Activated T-cell treated with anti-CD3 and anti-CD28 coated beads, Interleukin-2, amount 50 U/mL, for 24 hours (primary cell): Measurements from ENCODE around the gene NAA11.
"Not testable (repeated sequence)": the region's sequence is repeated elsewhere in the genome, so short reads cannot be mapped to it uniquely, and the experiment has no call there.

Source experiments
- DNase-seq: peaks from one replicate; pipeline ENCODE4 v3.0.0-alpha.2; 2020
- H3K27ac Mint-ChIP-seq: 2 replicates; pipeline ENCODE4 v1.8.0; 2020; ENCODE audit warnings: mild to moderate bottlenecking, mixed read lengths
- H3K27me3 Mint-ChIP-seq: 2 replicates; pipeline ENCODE4 v1.8.0; 2020; ENCODE audit warnings: mixed read lengths
- H3K36me3 Mint-ChIP-seq: 2 replicates; pipeline ENCODE4 v1.8.0; 2020; ENCODE audit warnings: low read depth, mixed read lengths
- H3K4me1 Mint-ChIP-seq: 2 replicates; pipeline ENCODE4 v1.8.0; 2020; ENCODE audit warnings: low read depth, mixed read lengths
- H3K4me3 Mint-ChIP-seq: 2 replicates; pipeline ENCODE4 v1.8.0; 2020; ENCODE audit warnings: mild to moderate bottlenecking, moderate library complexity, mixed read lengths
- H3K9me3 Mint-ChIP-seq: 2 replicates; pipeline ENCODE4 v1.8.0; 2020; ENCODE audit warnings: mixed read lengths

The NAA11 gene

DNA sequence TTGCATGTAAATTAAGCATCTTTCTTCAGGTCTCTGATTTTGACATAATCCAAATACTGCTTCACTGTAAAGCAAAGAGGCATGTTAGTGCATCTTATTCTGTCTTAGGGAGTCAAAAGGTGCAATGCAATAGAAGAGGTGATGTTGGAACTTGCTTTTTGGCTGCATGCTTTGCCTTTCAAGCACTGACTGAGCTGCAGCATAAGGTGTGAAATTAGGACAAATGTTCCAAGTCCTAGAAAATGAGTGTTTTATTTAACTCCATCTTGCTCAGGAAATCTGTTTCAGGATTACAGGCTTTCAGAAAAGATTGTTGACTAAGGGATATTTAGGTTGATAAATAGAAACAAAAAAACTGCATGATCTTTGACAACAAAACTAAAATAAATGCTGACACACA, 30.8 kb downstream of the NAA11 start:
- Mint-ChIP-seq H3K27me3 (peaks cover under 1% of the 10 kb centered on the region), H3K27ac (no peak overlapping the region)
- no peak for DNase-seq

DNA sequence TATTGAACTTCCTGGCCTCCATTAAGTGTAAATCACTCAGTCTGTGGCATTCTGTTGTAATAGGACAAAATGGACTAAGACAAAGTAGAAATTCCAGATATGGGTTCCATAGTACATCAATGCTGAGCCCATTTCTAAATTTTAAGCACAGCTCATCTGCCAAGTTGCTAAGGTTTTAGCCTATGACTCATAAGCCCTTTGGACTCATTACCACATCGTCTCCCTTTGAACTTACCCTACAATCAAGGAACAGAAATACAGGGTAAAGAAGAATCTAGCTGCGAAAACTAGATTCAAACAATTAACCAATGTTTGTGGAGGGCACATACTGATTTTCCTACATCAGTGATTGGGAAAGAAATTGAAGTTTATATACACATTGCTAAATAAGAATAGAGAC, 31.8 kb downstream of the NAA11 start:
- H3K27me3 Mint-ChIP-seq: peaks cover 5% of the 10 kb centered on the region
- no peak for DNase-seq
- H3K4me3 Mint-ChIP-seq: no peak overlapping the region
- no peak overlapping the region for H3K27ac Mint-ChIP-seq
- no peaks in the 10 kb centered on the region for H3K4me1 Mint-ChIP-seq
- H3K36me3 Mint-ChIP-seq: no peaks in the 10 kb centered on the region
- no peaks in the 10 kb centered on the region for H3K9me3 Mint-ChIP-seq

More for the DNA sequence above, 30.8 kb downstream of the NAA11 start:
- Mint-ChIP-seq H3K4me1 (no peaks in the 10 kb centered on the region), H3K9me3 (no peaks in the 10 kb centered on the region), H3K4me3 (no peak overlapping the region), H3K36me3 (no peaks in the 10 kb centered on the region)

DNA sequence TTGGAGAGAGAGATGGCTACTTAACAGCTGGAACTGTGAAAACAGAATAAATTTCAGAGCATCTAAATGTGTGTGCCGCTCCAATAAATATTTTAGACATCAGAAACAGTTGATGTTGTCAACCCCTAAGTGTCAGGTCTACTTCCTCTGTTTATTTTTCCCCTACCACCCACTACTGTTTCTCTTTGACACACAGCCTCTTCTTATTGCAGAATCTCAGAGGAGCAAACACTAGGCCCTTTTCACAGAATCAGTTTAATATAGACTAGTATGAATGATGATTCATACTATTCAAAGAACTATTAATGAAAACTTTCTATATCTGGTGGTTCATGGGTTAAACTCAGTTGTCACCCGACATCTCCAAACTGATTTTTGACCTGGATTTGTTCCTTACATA, 33.9 kb downstream of the NAA11 start:
- Mint-ChIP-seq H3K4me3 (no peak overlapping the region), H3K9me3 (no peaks in the 10 kb centered on the region), H3K4me1 (no peaks in the 10 kb centered on the region), H3K36me3 (no peaks in the 10 kb centered on the region), H3K27me3 (peaks cover 6% of the 10 kb centered on the region), H3K27ac (no peak overlapping the region)
- no peak for DNase-seq

DNA sequence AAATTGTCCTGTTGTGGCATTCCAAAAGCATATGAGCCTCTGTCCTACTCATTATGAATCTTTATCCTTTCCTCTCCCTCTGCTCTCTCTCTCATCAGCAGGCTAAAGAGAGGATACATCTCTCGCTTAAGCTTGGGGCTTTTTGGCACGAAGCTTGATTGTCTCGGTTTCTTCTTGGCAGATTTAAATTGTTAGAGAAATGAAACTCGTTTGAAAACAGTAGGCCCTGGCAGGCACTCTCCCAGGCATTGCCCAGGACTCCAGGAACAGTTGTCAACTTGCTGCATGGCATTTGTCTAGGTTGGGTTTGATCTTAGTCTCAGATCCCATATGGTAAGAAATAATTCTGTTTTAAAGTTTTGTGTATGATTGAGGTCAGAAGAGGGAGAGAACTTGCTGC, 35.5 kb downstream of the NAA11 start:
- peaks cover 6% of the 10 kb centered on the region for H3K27me3 Mint-ChIP-seq
- no peak overlapping the region for H3K27ac Mint-ChIP-seq
- H3K4me3 Mint-ChIP-seq: no peak overlapping the region
- no peaks in the 10 kb centered on the region for H3K4me1 Mint-ChIP-seq
- no peaks in the 10 kb centered on the region for H3K9me3 Mint-ChIP-seq
- no peaks in the 10 kb centered on the region for H3K36me3 Mint-ChIP-seq
- DNase-seq: no peak

DNA sequence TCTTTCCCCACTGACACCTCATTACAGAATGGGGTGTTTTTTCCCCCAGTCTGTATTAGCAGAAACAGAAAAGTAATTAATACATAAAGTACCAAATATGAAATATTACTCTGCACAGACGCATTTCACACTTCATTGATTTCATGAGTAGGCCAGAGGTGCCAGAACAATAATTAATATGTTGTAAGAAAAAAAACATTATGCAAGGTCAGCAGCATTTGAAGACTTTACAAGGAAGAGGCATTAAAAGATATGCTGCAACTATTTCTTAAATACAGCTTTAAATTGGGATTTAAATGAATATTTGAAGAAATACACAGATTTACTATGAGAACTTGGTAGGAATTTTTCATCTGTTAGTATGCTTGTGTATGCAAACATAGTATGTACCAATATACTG, 37.7 kb downstream of the NAA11 start:
- H3K4me3 Mint-ChIP-seq: no peak overlapping the region
- no peaks in the 10 kb centered on the region for H3K4me1 Mint-ChIP-seq
- no peak overlapping the region for H3K27ac Mint-ChIP-seq
- H3K9me3 Mint-ChIP-seq: no peaks in the 10 kb centered on the region
- DNase-seq: no peak
- no peaks in the 10 kb centered on the region for H3K36me3 Mint-ChIP-seq
- peaks cover 6% of the 10 kb centered on the region for H3K27me3 Mint-ChIP-seq

DNA sequence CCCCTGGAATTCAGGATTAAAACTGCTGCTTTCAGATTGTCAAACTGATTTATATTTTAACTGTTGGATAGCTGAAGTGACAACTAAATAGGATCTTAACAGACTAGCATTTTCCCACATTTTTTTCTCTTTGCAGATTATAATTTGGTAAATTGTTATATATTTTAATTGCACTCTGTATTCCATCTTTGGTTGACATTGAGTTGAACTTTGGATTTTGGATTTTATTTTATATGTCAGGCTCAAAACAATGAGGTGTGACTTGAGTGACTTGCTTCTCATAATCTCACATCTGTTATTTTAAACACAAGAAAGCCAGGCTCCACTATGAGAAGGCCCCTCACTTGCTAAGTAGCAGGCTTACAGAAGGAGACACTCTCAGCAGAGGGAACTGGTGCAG, 38.1 kb downstream of the NAA11 start:
- Mint-ChIP-seq H3K9me3 (no peaks in the 10 kb centered on the region), H3K4me1 (no peaks in the 10 kb centered on the region), H3K4me3 (no peak overlapping the region), H3K27me3 (peaks cover 6% of the 10 kb centered on the region), H3K27ac (no peak overlapping the region), H3K36me3 (no peaks in the 10 kb centered on the region)
- DNase-seq: no peak

DNA sequence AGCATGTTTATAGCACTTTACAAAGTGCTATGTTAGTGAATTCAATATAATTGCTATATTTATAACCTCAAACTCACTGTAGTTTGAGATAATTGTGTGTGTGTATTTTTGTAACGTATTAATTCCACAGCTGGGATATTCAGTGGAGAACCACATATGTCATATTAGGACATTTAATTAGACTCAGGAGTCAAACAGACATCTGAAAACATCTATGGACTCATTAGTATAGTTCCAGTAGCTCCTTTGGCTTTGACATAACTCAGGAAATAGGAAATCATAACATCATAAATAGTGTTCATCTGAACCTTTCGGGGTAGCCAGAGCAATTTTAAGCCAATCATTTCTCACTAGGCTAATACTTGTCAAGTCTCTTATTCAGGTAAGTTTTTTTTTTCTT, 38.8 kb downstream of the NAA11 start:
- H3K36me3 Mint-ChIP-seq: no peaks in the 10 kb centered on the region
- no peak overlapping the region for H3K27ac Mint-ChIP-seq
- H3K4me1 Mint-ChIP-seq: no peaks in the 10 kb centered on the region
- H3K27me3 Mint-ChIP-seq: peaks cover 6% of the 10 kb centered on the region
- H3K9me3 Mint-ChIP-seq: no peaks in the 10 kb centered on the region
- DNase-seq: no peak
- no peak overlapping the region for H3K4me3 Mint-ChIP-seq

DNA sequence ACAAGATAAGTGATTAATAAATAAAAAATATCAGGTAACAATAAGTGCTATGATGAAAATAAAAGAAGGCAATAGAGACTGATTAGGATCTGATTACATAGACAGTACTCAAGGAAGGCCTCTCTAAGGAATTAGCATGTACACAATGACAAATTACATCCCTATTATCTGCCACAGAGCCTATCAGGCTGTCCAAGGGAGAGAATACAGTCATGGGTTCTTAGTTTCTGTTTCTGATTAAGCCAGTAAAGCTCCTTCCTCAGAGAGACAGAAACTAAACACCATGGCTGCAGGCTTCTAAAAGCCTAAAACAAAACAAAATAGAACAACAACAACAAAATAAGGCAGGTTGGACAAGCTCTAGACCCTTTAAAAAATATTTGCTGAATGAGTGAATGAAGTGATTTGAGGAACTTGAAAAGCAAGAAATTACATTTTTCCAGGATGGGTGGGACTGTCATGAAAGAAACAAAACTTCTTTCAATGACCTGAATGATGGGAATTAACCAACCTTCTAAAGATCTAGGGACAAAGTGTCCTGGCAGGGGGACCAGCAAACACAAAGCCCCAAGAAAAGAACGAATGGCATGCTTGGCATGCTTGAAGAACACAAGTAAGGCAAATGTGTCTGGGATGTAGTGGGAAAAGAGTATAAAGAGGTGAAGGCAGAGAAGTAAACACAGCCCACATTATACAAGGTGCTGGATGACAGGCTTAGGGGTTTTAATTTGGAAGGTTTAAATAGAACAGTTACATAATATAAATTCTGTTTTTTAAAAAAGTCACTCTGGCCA, 44.1 kb downstream of the NAA11 start:
- Mint-ChIP-seq H3K4me1 (no peaks in the 10 kb centered on the region), H3K36me3 (no peaks in the 10 kb centered on the region), H3K4me3 (no peak overlapping the region), H3K27me3 (no peaks in the 10 kb centered on the region), H3K27ac (no peak overlapping the region), H3K9me3 (no peaks in the 10 kb centered on the region)
- no peak for DNase-seq

DNA sequence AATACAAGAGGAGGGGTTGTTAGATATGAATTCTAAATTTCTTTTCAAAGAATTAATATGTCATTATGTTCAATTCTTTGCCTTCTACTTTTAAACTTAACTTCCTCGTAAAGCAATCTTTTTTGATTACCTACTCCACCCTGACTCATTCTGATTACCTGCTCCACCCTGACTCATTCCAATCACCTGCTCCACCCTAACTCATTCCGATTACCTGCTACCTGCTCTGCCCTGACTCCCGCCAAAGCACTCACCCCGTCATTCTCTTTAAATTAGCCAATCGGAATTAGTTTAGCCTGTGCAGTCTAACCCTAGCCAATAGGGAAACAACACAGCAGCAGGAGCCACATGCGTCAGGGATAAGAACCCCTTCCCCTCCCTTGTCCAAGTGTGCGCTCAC, 48.4 kb downstream of the NAA11 start:
- H3K4me1 Mint-ChIP-seq: not testable (repeated sequence)

DNA sequence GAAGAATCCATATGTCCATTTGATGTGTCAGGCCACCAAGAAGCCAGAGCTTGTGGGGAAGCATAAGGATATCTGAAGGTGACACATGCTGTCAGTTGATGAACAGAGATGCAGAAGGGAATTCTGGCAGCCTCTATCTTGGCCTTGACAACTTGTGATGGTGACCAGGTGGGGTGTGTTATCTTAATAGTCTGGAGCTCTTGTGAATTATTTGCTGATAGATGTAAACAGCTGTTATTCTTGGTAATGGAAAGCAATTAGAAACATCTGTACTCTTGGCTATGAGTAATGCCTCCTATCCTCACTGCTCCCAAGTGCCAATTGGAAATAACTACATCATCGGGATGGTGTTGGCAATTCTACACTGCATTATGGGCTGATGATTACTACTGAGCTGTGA, 51.9 kb downstream of the NAA11 start:
- Mint-ChIP-seq H3K36me3 (no peaks in the 10 kb centered on the region), H3K4me1 (no peaks in the 10 kb centered on the region), H3K27ac (no peak overlapping the region), H3K9me3 (no peaks in the 10 kb centered on the region), H3K4me3 (no peak overlapping the region), H3K27me3 (no peaks in the 10 kb centered on the region)
- DNase-seq: no peak

More for the DNA sequence above, 48.4 kb downstream of the NAA11 start:
- H3K9me3 Mint-ChIP-seq, H3K36me3 Mint-ChIP-seq, H3K4me3 Mint-ChIP-seq, DNase-seq, H3K27ac Mint-ChIP-seq, H3K27me3 Mint-ChIP-seq: not testable (repeated sequence)

DNA sequence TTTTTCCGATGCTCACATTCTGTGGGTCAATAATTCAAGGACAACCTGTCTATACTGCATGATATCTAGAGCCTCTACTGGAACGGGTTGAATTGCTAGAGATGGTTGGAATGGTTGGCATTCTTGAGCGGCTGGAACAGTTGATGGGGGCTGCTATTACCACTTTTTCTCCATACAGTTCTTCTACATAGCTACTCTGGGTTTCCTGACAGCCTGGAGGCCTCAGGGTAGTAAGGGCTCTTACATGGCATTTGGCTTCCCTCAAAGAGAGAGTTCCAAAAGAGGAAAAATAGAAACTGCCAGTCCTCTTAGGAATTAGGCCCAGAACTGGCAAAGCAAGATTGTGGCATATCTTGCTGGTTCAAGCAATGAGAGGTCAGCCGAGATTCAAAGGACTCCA, 53.1 kb downstream of the NAA11 start:
- DNase-seq: no peak
- no peaks in the 10 kb centered on the region for H3K27me3 Mint-ChIP-seq
- no peak overlapping the region for H3K4me3 Mint-ChIP-seq
- H3K4me1 Mint-ChIP-seq: no peaks in the 10 kb centered on the region
- no peak overlapping the region for H3K27ac Mint-ChIP-seq
- no peaks in the 10 kb centered on the region for H3K9me3 Mint-ChIP-seq
- H3K36me3 Mint-ChIP-seq: no peaks in the 10 kb centered on the region

DNA sequence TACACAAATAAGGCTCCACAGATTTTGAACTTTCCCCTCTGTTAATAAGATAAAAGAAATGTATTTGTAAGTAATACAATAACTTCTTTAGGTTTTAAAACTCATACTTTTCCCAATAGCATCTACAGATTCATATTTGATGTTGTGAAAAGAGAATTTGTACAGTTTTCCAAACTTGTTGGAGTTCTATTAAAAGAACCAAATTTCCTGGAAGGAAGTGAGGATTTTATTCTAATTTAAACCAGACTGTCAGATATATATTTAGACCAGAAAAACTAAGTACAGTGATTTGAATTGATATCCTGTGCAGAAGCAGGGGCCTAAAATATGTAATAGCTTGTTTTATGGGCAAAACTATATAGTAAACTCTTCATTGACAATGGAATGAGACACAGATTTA, 53.7 kb downstream of the NAA11 start:
- no peaks in the 10 kb centered on the region for H3K9me3 Mint-ChIP-seq
- no peak overlapping the region for H3K27ac Mint-ChIP-seq
- H3K36me3 Mint-ChIP-seq: no peaks in the 10 kb centered on the region
- no peak for DNase-seq
- no peaks in the 10 kb centered on the region for H3K4me1 Mint-ChIP-seq
- no peak overlapping the region for H3K4me3 Mint-ChIP-seq
- H3K27me3 Mint-ChIP-seq: no peaks in the 10 kb centered on the region

DNA sequence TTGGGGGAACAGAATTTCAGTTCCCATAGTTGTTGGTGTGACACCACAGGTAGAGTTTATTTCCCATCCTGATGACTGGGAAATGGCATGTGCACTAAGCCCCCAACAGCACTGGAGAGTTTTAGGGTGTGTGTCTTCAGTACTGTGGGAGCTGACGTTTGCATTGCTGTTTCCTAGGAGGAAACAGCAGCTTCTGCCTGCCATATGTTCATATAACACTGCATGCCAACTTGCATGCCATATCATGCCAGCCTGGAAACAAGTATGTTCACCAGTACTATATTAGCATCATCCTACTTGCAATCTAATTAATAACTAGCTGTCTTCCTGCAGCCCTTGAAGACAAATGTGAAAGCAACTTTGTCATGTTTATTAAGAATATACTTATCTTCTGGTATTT, 58.2 kb downstream of the NAA11 start:
- Mint-ChIP-seq H3K4me1 (no peaks in the 10 kb centered on the region), H3K27ac (no peak overlapping the region), H3K9me3 (no peaks in the 10 kb centered on the region), H3K36me3 (no peaks in the 10 kb centered on the region), H3K27me3 (no peaks in the 10 kb centered on the region), H3K4me3 (no peak overlapping the region)
- DNase-seq: no peak
